ENCODE results near the gene JARID2.

Gene JARID2

GRCh38 chr6:15530411-15530810, 284.5 kb downstream of the JARID2 start:
- Histone ChIP-seq H3K18ac (ENCODE audit: low read length) (peak overlapping the region; percentile 22), H3K27me3 (ENCODE audit: control insufficient read depth in 3 of 3, insufficient read depth in 3 of 3, low read depth in 1 of 3, low read length in 3 of 3) (no peaks in the 10 kb centered on the region), H2BK12ac (ENCODE audit: low read length) (no peak overlapping the region), H3K9ac (ENCODE audit: low read depth, low read length, poor library complexity) (no peak overlapping the region), H4K8ac (ENCODE audit: low read depth, low read length) (peak overlapping the region; percentile 25), H3K36me3 (replicated peaks in 1 of 2; ENCODE audit: control insufficient read depth in 2 of 2, insufficient read depth in 2 of 2, low read length in 2 of 2) (peaks cover 3 to 11% of the 10 kb centered on the region in 2 donors), H2AK5ac (ENCODE audit: low read depth, low read length) (no peak overlapping the region), H3K23ac (ENCODE audit: low read depth, low read length, poor library complexity) (no peak overlapping the region), H2BK15ac (ENCODE audit: low read length) (no peak overlapping the region), H3K9me3 (replicated peaks in 1 of 2; ENCODE audit: control insufficient read depth in 2 of 2, insufficient read depth in 1 of 2, low read depth in 1 of 2, low read length in 2 of 2) (peaks cover 5 to 19% of the 10 kb centered on the region in 2 donors), H3K4me3 (ENCODE audit: low read length in 2 of 2) (no peak overlapping the region), H3K14ac (ENCODE audit: low read length) (no peak overlapping the region), H2BK120ac (ENCODE audit: low read depth, low read length) (no peak overlapping the region), H3K4me2 (ENCODE audit: insufficient read depth, low read length, poor library complexity, severe bottlenecking) (no peak overlapping the region), H3K4me1 (ENCODE audit: control insufficient read depth in 2 of 2, insufficient read depth in 1 of 2, low read depth in 1 of 2, low read length in 2 of 2) (no peaks in the 10 kb centered on the region), H3K79me1 (ENCODE audit: low read depth, low read length) (no peaks in the 10 kb centered on the region), H2BK5ac (ENCODE audit: low read length) (no peak overlapping the region), H2AFZ (ENCODE audit: low read length) (no peak overlapping the region), H3K4ac (ENCODE audit: low read length) (no peak overlapping the region), H3K27ac (replicated peaks; ENCODE audit: low read length) (no peak overlapping the region), H4K91ac (ENCODE audit: low read depth, low read length, poor library complexity) (no peak overlapping the region)
- no peak for DNase-seq (ENCODE audit: low spot score)
- WGBS, 2 donors (ENCODE audit: extremely low coverage in 2 of 2, insufficient read length in 2 of 2, insufficient replicate concordance in 1 of 2) = no CpG with 5 or more reads among the region's 10 CpGs

GRCh38 chr6:15531973-15532372, 286.1 kb downstream of the JARID2 start:
- H2BK15ac ChIP-seq (ENCODE audit: low read length) = no peak overlapping the region
- H3K9ac ChIP-seq (ENCODE audit: low read depth, low read length, poor library complexity) = no peak overlapping the region
- peak overlapping the region; percentile 52 for H3K23ac ChIP-seq (ENCODE audit: low read depth, low read length, poor library complexity)
- no peak overlapping the region for H4K91ac ChIP-seq (ENCODE audit: low read depth, low read length, poor library complexity)
- DNase-seq (ENCODE audit: low spot score) = no peak
- no peak overlapping the region for H3K18ac ChIP-seq (ENCODE audit: low read length)
- peaks cover 2 to 3% of the 10 kb centered on the region in 2 donors for H3K36me3 ChIP-seq (replicated peaks in 1 of 2; ENCODE audit: control insufficient read depth in 2 of 2, insufficient read depth in 2 of 2, low read length in 2 of 2)
- H2BK12ac ChIP-seq (ENCODE audit: low read length) = no peak overlapping the region
- no peak overlapping the region for H2AK5ac ChIP-seq (ENCODE audit: low read depth, low read length)
- no CpG with 5 or more reads among the region's 7 CpGs for WGBS, 2 donors (ENCODE audit: extremely low coverage in 2 of 2, insufficient read length in 2 of 2, insufficient replicate concordance in 1 of 2)
- H3K4ac ChIP-seq (ENCODE audit: low read length) = no peak overlapping the region
- no peaks in the 10 kb centered on the region for H3K4me1 ChIP-seq (ENCODE audit: control insufficient read depth in 2 of 2, insufficient read depth in 1 of 2, low read depth in 1 of 2, low read length in 2 of 2)
- H2BK5ac ChIP-seq (ENCODE audit: low read length) = no peak overlapping the region
- H2AFZ ChIP-seq (ENCODE audit: low read length) = no peak overlapping the region
- H3K14ac ChIP-seq (ENCODE audit: low read length) = no peak overlapping the region
- H3K4me2 ChIP-seq (ENCODE audit: insufficient read depth, low read length, poor library complexity, severe bottlenecking) = no peak overlapping the region
- no peaks in the 10 kb centered on the region for H3K79me1 ChIP-seq (ENCODE audit: low read depth, low read length)
- no peaks in the 10 kb centered on the region for H3K27me3 ChIP-seq (ENCODE audit: control insufficient read depth in 3 of 3, insufficient read depth in 3 of 3, low read depth in 1 of 3, low read length in 3 of 3)
- no peak overlapping the region for H3K4me3 ChIP-seq (ENCODE audit: low read length in 2 of 2)
- H3K9me3 ChIP-seq (replicated peaks in 1 of 2; ENCODE audit: control insufficient read depth in 2 of 2, insufficient read depth in 1 of 2, low read depth in 1 of 2, low read length in 2 of 2) = peaks cover 5 to 6% of the 10 kb centered on the region in 2 donors
- H3K27ac ChIP-seq (replicated peaks; ENCODE audit: low read length) = no peak overlapping the region
- H2BK120ac ChIP-seq (ENCODE audit: low read depth, low read length) = no peak overlapping the region
- no peak overlapping the region for H4K8ac ChIP-seq (ENCODE audit: low read depth, low read length)

GRCh38 chr6:15533379-15534026, 287.6 kb downstream of the JARID2 start:
- Histone ChIP-seq H3K4ac (ENCODE audit: low read length) (no peak overlapping the region), H3K27me3 (ENCODE audit: control insufficient read depth in 3 of 3, insufficient read depth in 3 of 3, low read depth in 1 of 3, low read length in 3 of 3) (no peaks in the 10 kb centered on the region), H3K9me3 (replicated peaks in 1 of 2; ENCODE audit: control insufficient read depth in 2 of 2, insufficient read depth in 1 of 2, low read depth in 1 of 2, low read length in 2 of 2) (peaks cover 1 to 3% of the 10 kb centered on the region in 2 donors), H3K14ac (ENCODE audit: low read length) (no peak overlapping the region), H2BK120ac (ENCODE audit: low read depth, low read length) (no peak overlapping the region), H3K36me3 (replicated peaks in 1 of 2; ENCODE audit: control insufficient read depth in 2 of 2, insufficient read depth in 2 of 2, low read length in 2 of 2) (peaks cover 2 to 3% of the 10 kb centered on the region in 2 donors), H3K23ac (ENCODE audit: low read depth, low read length, poor library complexity) (no peak overlapping the region), H4K8ac (ENCODE audit: low read depth, low read length) (no peak overlapping the region), H3K18ac (ENCODE audit: low read length) (no peak overlapping the region), H3K4me2 (ENCODE audit: insufficient read depth, low read length, poor library complexity, severe bottlenecking) (no peak overlapping the region), H4K91ac (ENCODE audit: low read depth, low read length, poor library complexity) (no peak overlapping the region), H3K27ac (replicated peaks; ENCODE audit: low read length) (no peak overlapping the region), H3K4me3 (ENCODE audit: low read length in 2 of 2) (peak overlapping the region in 1 of 2 donors; percentile 59), H2AFZ (ENCODE audit: low read length) (no peak overlapping the region), H3K4me1 (ENCODE audit: control insufficient read depth in 2 of 2, insufficient read depth in 1 of 2, low read depth in 1 of 2, low read length in 2 of 2) (no peaks in the 10 kb centered on the region), H2AK5ac (ENCODE audit: low read depth, low read length) (no peak overlapping the region), H3K9ac (ENCODE audit: low read depth, low read length, poor library complexity) (no peak overlapping the region), H2BK12ac (ENCODE audit: low read length) (no peak overlapping the region), H2BK15ac (ENCODE audit: low read length) (no peak overlapping the region), H3K79me1 (ENCODE audit: low read depth, low read length) (no peaks in the 10 kb centered on the region), H2BK5ac (ENCODE audit: low read length) (no peak overlapping the region)
- no CpG with 5 or more reads among the region's 12 CpGs for WGBS, 2 donors (ENCODE audit: extremely low coverage in 2 of 2, insufficient read length in 2 of 2, insufficient replicate concordance in 1 of 2)
- DNase-seq (ENCODE audit: low spot score) = no peak

- Histone ChIP-seq H2BK15ac (ENCODE audit: low read length) (no peak overlapping the region), H3K23ac (ENCODE audit: low read depth, low read length, poor library complexity) (no peak overlapping the region), H2BK5ac (ENCODE audit: low read length) (no peak overlapping the region), H3K36me3 (replicated peaks in 1 of 2; ENCODE audit: control insufficient read depth in 2 of 2, insufficient read depth in 2 of 2, low read length in 2 of 2) (no peaks in the 10 kb centered on the region), H3K18ac (ENCODE audit: low read length) (no peak overlapping the region), H4K8ac (ENCODE audit: low read depth, low read length) (no peak overlapping the region), H2AK5ac (ENCODE audit: low read depth, low read length) (no peak overlapping the region), H2AFZ (ENCODE audit: low read length) (no peak overlapping the region), H3K27ac (replicated peaks; ENCODE audit: low read length) (no peak overlapping the region), H3K9ac (ENCODE audit: low read depth, low read length, poor library complexity) (no peak overlapping the region), H3K27me3 (ENCODE audit: control insufficient read depth in 3 of 3, insufficient read depth in 3 of 3, low read depth in 1 of 3, low read length in 3 of 3) (no peaks in the 10 kb centered on the region), H4K91ac (ENCODE audit: low read depth, low read length, poor library complexity) (no peak overlapping the region), H2BK120ac (ENCODE audit: low read depth, low read length) (no peak overlapping the region), H3K4me2 (ENCODE audit: insufficient read depth, low read length, poor library complexity, severe bottlenecking) (no peak overlapping the region), H3K4me3 (ENCODE audit: low read length in 2 of 2) (no peak overlapping the region), H3K79me1 (ENCODE audit: low read depth, low read length) (no peaks in the 10 kb centered on the region), H3K4me1 (ENCODE audit: control insufficient read depth in 2 of 2, insufficient read depth in 1 of 2, low read depth in 1 of 2, low read length in 2 of 2) (no peaks in the 10 kb centered on the region), H3K4ac (ENCODE audit: low read length) (no peak overlapping the region), H3K14ac (ENCODE audit: low read length) (no peak overlapping the region), H3K9me3 (replicated peaks in 1 of 2; ENCODE audit: control insufficient read depth in 2 of 2, insufficient read depth in 1 of 2, low read depth in 1 of 2, low read length in 2 of 2) (peaks cover 0 to 3% of the 10 kb centered on the region in 2 donors), H2BK12ac (ENCODE audit: low read length) (no peak overlapping the region)
- WGBS, 2 donors (ENCODE audit: extremely low coverage in 2 of 2, insufficient read length in 2 of 2, insufficient replicate concordance in 1 of 2) = no CpG with 5 or more reads among the region's 3 CpGs
- no peak for DNase-seq (ENCODE audit: low spot score)
Observed at GRCh38 chr6:15534974-15535373, 289.1 kb downstream of the JARID2 start.

All from neuronal stem cell (in vitro differentiated cells).